IPS-18a (cell line): ENCODE measurements around the gene PRKN.
"Not testable (repeated sequence)": the region's sequence is repeated elsewhere in the genome, so short reads cannot be mapped to it uniquely, and the experiment has no call there.

Source experiments
- H3K27ac ChIP-seq: one replicate; pipeline ENCODE4 v1.5.1; 2013; ENCODE audit warnings: low read length
- H3K27me3 ChIP-seq: one replicate; pipeline ENCODE4 v1.6.1; 2013; ENCODE audit warnings: mild to moderate bottlenecking, low read length; ENCODE audit not compliant: control insufficient read depth, insufficient read depth
- H3K36me3 ChIP-seq: one replicate; pipeline ENCODE4 v1.6.1; 2013; ENCODE audit warnings: low read depth, low read length; ENCODE audit not compliant: control insufficient read depth
- H3K4me1 ChIP-seq: one replicate; pipeline ENCODE4 v1.6.1; 2013; ENCODE audit warnings: low read depth, low read length; ENCODE audit not compliant: control insufficient read depth
- H3K4me3 ChIP-seq: one replicate; pipeline ENCODE4 v1.5.1; 2013; ENCODE audit warnings: low read length
- H3K9ac ChIP-seq: one replicate; pipeline ENCODE4 v1.6.1; 2013; ENCODE audit warnings: mild to moderate bottlenecking, low read length, moderate library complexity
- H3K9me3 ChIP-seq: one replicate; pipeline ENCODE4 v1.6.1; 2013; ENCODE audit warnings: low read depth, low read length; ENCODE audit not compliant: control insufficient read depth

Gene PRKN

GRCh38 chr6:161880056-161880455, 847.5 kb downstream of the PRKN start:
- H3K9me3 ChIP-seq: no peaks in the 10 kb centered on the region
- no peaks in the 10 kb centered on the region for H3K36me3 ChIP-seq
- no peak overlapping the region for H3K27ac ChIP-seq
- no peaks in the 10 kb centered on the region for H3K27me3 ChIP-seq
- no peak overlapping the region for H3K4me3 ChIP-seq
- peaks cover 3% of the 10 kb centered on the region for H3K4me1 ChIP-seq
- no peak overlapping the region for H3K9ac ChIP-seq

GRCh38 chr6:161876231-161876630, 851.3 kb downstream of the PRKN start:
- H3K9ac ChIP-seq: no peak overlapping the region
- no peaks in the 10 kb centered on the region for H3K4me1 ChIP-seq
- H3K27ac ChIP-seq: no peak overlapping the region
- no peaks in the 10 kb centered on the region for H3K36me3 ChIP-seq
- no peaks in the 10 kb centered on the region for H3K9me3 ChIP-seq
- H3K4me3 ChIP-seq: no peak overlapping the region
- H3K27me3 ChIP-seq: no peaks in the 10 kb centered on the region

- H3K27me3 ChIP-seq: no peaks in the 10 kb centered on the region
- no peak overlapping the region for H3K9ac ChIP-seq
- no peaks in the 10 kb centered on the region for H3K36me3 ChIP-seq
- no peaks in the 10 kb centered on the region for H3K4me1 ChIP-seq
- H3K27ac ChIP-seq: no peak overlapping the region
- H3K4me3 ChIP-seq: no peak overlapping the region
- H3K9me3 ChIP-seq: no peaks in the 10 kb centered on the region
Measured at GRCh38 chr6:161870236-161870901, 857.2 kb downstream of the PRKN start.

GRCh38 chr6:161869491-161869890, 858.1 kb downstream of the PRKN start:
- H3K27ac ChIP-seq: no peak overlapping the region

GRCh38 chr6:161866570-161866969, 861.0 kb downstream of the PRKN start:
- no peaks in the 10 kb centered on the region for H3K27me3 ChIP-seq
- no peak overlapping the region for H3K9ac ChIP-seq
- no peaks in the 10 kb centered on the region for H3K9me3 ChIP-seq
- H3K27ac ChIP-seq: no peak overlapping the region
- H3K36me3 ChIP-seq: no peaks in the 10 kb centered on the region
- H3K4me3 ChIP-seq: no peak overlapping the region
- H3K4me1 ChIP-seq: peaks cover 8% of the 10 kb centered on the region

More at GRCh38 chr6:161869491-161869890, 858.1 kb downstream of the PRKN start:
- H3K4me1 ChIP-seq: no peaks in the 10 kb centered on the region
- H3K4me3 ChIP-seq: no peak overlapping the region
- no peaks in the 10 kb centered on the region for H3K27me3 ChIP-seq
- H3K9ac ChIP-seq: no peak overlapping the region
- no peaks in the 10 kb centered on the region for H3K36me3 ChIP-seq
- H3K9me3 ChIP-seq: no peaks in the 10 kb centered on the region

- H3K27me3 ChIP-seq, H3K36me3 ChIP-seq, H3K9me3 ChIP-seq, H3K27ac ChIP-seq, H3K9ac ChIP-seq, H3K4me3 ChIP-seq: not testable (repeated sequence)
- H3K4me1 ChIP-seq: peaks cover 15% of the 10 kb centered on the region
Measured at GRCh38 chr6:161861061-161861460, 866.5 kb downstream of the PRKN start.

- Histone ChIP-seq H3K27ac (no peak overlapping the region), H3K36me3 (no peaks in the 10 kb centered on the region), H3K9ac (no peak overlapping the region), H3K4me1 (peaks cover 13% of the 10 kb centered on the region), H3K9me3 (no peaks in the 10 kb centered on the region), H3K27me3 (no peaks in the 10 kb centered on the region), H3K4me3 (no peak overlapping the region)
Measured at GRCh38 chr6:161853657-161854056, 873.9 kb downstream of the PRKN start.

- not testable (repeated sequence) for H3K36me3 ChIP-seq, H3K4me3 ChIP-seq, H3K4me1 ChIP-seq, H3K9me3 ChIP-seq, H3K27ac ChIP-seq, H3K27me3 ChIP-seq, H3K9ac ChIP-seq
Measured at GRCh38 chr6:161851486-161851885, 876.1 kb downstream of the PRKN start.

GRCh38 chr6:161850562-161850961, 877.0 kb downstream of the PRKN start:
- H3K9ac ChIP-seq: no peak overlapping the region
- no peak overlapping the region for H3K4me3 ChIP-seq
- no peak overlapping the region for H3K27ac ChIP-seq
- H3K9me3 ChIP-seq: no peaks in the 10 kb centered on the region
- H3K27me3 ChIP-seq: no peaks in the 10 kb centered on the region
- H3K4me1 ChIP-seq: peaks cover 5% of the 10 kb centered on the region
- H3K36me3 ChIP-seq: no peaks in the 10 kb centered on the region

- peaks cover 5% of the 10 kb centered on the region for H3K4me1 ChIP-seq
- H3K9ac ChIP-seq: no peak overlapping the region
- H3K27ac ChIP-seq: no peak overlapping the region
- no peaks in the 10 kb centered on the region for H3K36me3 ChIP-seq
- H3K4me3 ChIP-seq: no peak overlapping the region
- H3K27me3 ChIP-seq: no peaks in the 10 kb centered on the region
- no peaks in the 10 kb centered on the region for H3K9me3 ChIP-seq
Measured at GRCh38 chr6:161847628-161848027, 879.9 kb downstream of the PRKN start.

GRCh38 chr6:161844804-161845203, 882.8 kb downstream of the PRKN start:
- H3K9me3 ChIP-seq: no peaks in the 10 kb centered on the region

GRCh38 chr6:161843066-161843465, 884.5 kb downstream of the PRKN start:
- Histone ChIP-seq H3K9ac (no peak overlapping the region), H3K27me3 (no peaks in the 10 kb centered on the region), H3K4me3 (no peak overlapping the region), H3K9me3 (no peaks in the 10 kb centered on the region), H3K27ac (no peak overlapping the region), H3K4me1 (peaks cover 3% of the 10 kb centered on the region), H3K36me3 (no peaks in the 10 kb centered on the region)

More at GRCh38 chr6:161844804-161845203, 882.8 kb downstream of the PRKN start:
- Histone ChIP-seq H3K27me3 (no peaks in the 10 kb centered on the region), H3K36me3 (no peaks in the 10 kb centered on the region), H3K4me1 (no peaks in the 10 kb centered on the region), H3K27ac (no peak overlapping the region), H3K9ac (no peak overlapping the region), H3K4me3 (no peak overlapping the region)
